Activated CD4-positive, alpha-beta T cell treated with anti-CD3 and anti-CD28 coated beads for 1 hour (primary cell): Measurements from ENCODE around the gene DDX24.
A peak's percentile ranks its signal among the peaks of the same experiment; 100 is the strongest.

Source experiments
- DNase-seq: peaks from one replicate; pipeline ENCODE4 v3.0.0-alpha.2; 2020

The DDX24 gene

DNA sequence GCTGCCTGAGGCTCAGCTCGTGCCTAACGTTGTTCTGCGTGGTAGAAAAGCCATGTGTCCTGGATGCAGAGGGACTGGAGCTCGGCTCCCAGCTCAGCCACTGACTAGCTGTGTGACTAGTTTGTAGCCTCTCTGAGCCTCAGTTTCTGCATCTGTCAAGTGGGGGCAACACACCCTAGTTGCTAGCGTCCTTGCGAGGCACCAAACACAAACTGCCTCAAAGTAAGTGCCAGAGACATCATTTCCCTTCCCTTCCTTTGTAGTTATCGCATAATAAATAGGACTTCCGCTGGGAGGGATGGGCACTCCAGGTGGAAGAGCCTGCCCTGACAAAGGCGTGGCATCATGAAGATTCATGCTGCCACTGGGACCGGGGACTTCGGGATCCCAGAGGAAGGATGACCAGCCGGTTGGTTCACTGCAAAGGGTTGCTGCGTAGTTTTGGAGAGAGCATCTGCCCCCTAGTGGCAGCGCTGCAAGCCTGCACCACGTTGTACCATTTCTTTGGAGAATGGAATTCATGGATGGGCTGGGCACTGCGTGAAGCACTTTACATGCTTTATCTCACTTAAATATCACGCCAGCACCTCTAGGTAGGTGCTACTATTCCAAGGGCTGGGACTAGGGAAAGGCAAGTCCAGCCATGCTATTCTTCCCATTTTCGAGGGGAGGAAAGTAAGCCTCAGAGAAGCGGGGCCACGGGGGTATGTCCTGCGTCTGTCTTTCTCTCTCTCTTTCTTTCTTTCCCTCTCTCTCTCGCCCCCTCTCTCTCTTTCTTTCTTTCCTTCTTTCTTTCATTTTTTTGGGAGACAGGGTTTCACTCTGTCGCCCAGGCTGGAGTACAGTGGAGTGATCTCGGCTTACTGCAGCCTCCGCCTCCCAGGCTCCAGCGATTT is 79.3 kb downstream of the DDX24 start:
- peak; percentile 41 for DNase-seq

DNA sequence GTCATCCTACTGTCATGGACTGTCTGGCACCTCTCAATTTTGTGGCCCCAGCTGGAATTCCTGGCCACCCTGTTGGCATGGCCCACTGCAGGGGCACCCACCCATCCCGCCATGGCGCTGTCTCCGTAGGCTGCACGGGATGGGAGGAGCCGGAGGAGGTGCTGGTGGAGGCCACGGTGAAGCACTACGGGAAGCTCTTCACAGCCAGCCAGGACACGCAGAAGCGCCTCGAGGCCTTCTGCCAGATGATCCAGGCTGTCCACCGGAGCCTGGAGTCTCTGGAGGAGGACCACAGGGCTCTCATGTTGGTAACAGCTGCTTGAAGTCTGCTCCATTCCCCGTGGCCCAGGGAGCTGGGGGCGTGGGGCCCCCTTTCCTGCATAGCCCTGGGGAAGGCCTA is 80.0 kb downstream of the DDX24 start:
- no peak for DNase-seq

DNA sequence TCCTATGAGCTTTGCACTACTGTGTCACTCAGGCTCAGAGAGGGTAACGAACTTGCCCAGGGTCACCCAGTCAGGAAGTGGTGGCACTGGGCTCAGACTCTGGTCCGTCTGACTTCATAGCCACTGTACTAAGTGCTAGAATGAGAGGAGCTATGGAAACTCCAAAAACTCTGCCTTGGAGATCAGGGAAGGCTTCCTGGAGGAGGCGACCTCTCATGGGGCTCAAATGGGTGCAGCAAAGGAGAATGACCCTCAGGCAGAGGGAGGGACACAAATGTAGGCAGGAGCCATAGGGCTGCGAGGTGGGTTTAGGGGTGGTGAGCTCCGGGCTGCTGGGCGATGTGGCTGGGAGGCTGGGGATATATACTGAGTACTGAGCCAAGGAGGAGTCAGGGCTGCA is 80.7 kb downstream of the DDX24 start:
- DNase-seq, result no peak

DNA sequence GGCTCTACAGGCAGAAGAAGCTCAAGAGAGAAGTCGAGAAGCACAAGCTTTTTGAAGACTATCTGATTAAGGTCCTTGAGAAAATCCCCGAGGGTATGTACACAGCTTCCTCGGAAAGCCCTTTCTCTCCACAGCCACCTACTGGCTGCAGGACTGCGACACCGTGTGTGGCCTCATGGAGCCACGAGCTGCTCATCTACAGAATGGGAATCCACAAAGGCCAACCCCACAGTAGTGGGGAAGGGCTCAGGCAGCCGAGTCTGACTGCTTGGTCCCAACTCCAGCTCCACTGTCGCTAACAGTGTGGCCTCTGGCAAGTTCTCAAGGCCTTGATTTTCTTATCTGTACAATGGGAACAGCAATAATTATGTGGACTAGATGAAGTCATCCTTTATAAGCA is 81.4 kb downstream of the DDX24 start:
- no peak for DNase-seq

DNA sequence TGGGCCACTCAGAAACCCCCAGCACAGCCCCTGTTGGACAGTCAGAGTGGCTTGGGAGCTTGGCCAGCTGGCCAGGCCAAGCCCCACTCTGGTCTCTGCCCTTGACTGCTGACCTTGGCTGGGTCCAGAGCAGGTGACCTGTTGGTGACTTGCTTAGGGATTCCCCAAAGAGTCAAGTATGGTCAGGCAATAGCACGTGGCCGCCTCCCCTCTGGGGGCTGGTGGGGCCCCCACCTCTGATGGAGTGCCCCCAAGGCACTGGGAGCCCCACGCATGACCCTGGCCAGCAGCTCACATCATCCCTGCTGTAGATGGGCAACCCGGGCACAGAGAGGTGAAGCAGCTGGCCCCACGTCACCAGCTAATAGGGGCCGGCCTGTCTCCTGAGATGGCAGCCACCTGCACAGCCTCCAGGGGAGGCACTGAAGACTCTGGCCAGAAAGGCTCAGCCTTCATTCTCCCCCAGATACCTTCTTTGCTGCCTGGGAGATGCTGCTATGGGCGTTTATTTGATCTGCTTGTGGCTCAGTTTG is 82.1 kb downstream of the DDX24 start:
- DNase-seq, result no peak
